Neural progenitor cell (in vitro differentiated cells): Measurements from ENCODE around the gene MYO5A. TPM values are rescaled to one million over a fixed set of nuclear protein-coding genes. Genes with fewer than 3 reads are reported as not detected.

ENCODE experiments used
- DNase-seq: peaks from one replicate; pipeline ENCODE4 v3.0.0-alpha.2; 2016; ENCODE audit warnings: low spot score
- H2AFZ ChIP-seq: fragments of 200-600 bp; sonication (generic); replicated peaks from 2 replicates; pipeline ENCODE4 v1.6.1; 2016; ENCODE audit warnings: antibody characterized with exemption
- H3F3A ChIP-seq: fragments of 200-600 bp; sonication (generic); 2 replicates; pipeline ENCODE4 v1.6.1; 2016; ENCODE audit warnings: antibody characterized with exemption, low read depth
- H3K27ac ChIP-seq: fragments of 200-600 bp; sonication (generic); 2 replicates; pipeline ENCODE4 v1.5.1; 2016; ENCODE audit warnings: mild to moderate bottlenecking
- H3K27me3 ChIP-seq: fragments of 200-600 bp; sonication (generic); 2 replicates; pipeline ENCODE4 v1.6.1; 2016; ENCODE audit warnings: mild to moderate bottlenecking, moderate library complexity
- H3K36me3 ChIP-seq: fragments of 200-600 bp; sonication (generic); 2 replicates; pipeline ENCODE4 v1.5.1; 2016
- H3K4me1 ChIP-seq: fragments of 200-600 bp; sonication (generic); 2 replicates; pipeline ENCODE4 v1.6.1; 2016; ENCODE audit warnings: mixed run types
- H3K4me2 ChIP-seq: fragments of 200-600 bp; sonication (generic); 2 replicates; pipeline ENCODE4 v1.6.1; 2016
- H3K4me3 ChIP-seq: fragments of 200-600 bp; sonication (generic); 2 replicates; pipeline ENCODE4 v1.5.1; 2016
- H3K79me2 ChIP-seq: fragments of 200-600 bp; sonication (generic); 2 replicates; pipeline ENCODE4 v1.6.1; 2016; ENCODE audit warnings: low read depth
- H3K9ac ChIP-seq: fragments of 200-600 bp; sonication (generic); 2 replicates; pipeline ENCODE4 v1.6.1; 2016
- H3K9me3 ChIP-seq: fragments of 200-600 bp; sonication (generic); 2 replicates; pipeline ENCODE4 v1.5.1; 2016; ENCODE audit warnings: low read depth
- H4K20me1 ChIP-seq: fragments of 200-600 bp; sonication (generic); 2 replicates; pipeline ENCODE4 v1.6.1; 2016; ENCODE audit warnings: low read depth
- H3K27ac Mint-ChIP-seq: 3 replicates; pipeline ENCODE4 v1.8.0; 2021; ENCODE audit warnings: mixed read lengths
- H3K27me3 Mint-ChIP-seq: 2 replicates; pipeline ENCODE4 v1.8.0; 2022; ENCODE audit warnings: low read depth, mild to moderate bottlenecking, inconsistent platforms, moderate library complexity, mixed read lengths; ENCODE audit not compliant: insufficient read depth
- H3K36me3 Mint-ChIP-seq: 3 replicates; pipeline ENCODE4 v1.8.0; 2021; ENCODE audit warnings: mixed read lengths
- H3K4me1 Mint-ChIP-seq: 3 replicates; pipeline ENCODE4 v1.8.0; 2021; ENCODE audit warnings: mixed read lengths
- H3K4me3 Mint-ChIP-seq: 3 replicates; pipeline ENCODE4 v1.8.0; 2021; ENCODE audit warnings: mild to moderate bottlenecking, moderate library complexity, mixed read lengths
- H3K9me3 Mint-ChIP-seq: 3 replicates; pipeline ENCODE4 v1.8.0; 2020; ENCODE audit warnings: mixed read lengths
- CTCF ChIP-seq: fragments of 200-600 bp; sonication (generic); IDR thresholded peaks from 2 replicates; pipeline ENCODE4 v1.5.1; 2017; ENCODE audit warnings: antibody characterized with exemption, mild to moderate bottlenecking
- EZH2 ChIP-seq: fragments of 200-600 bp; sonication (generic); IDR thresholded peaks from 2 replicates; pipeline ENCODE4 v1.6.1; 2017; ENCODE audit warnings: antibody characterized with exemption, mild to moderate bottlenecking, moderate library complexity
- EZH2phosphoT487 ChIP-seq: fragments of 200-600 bp; sonication (generic); IDR thresholded peaks from 2 replicates; pipeline ENCODE4 v1.6.1; 2017; ENCODE audit warnings: antibody characterized with exemption
- total RNA-seq: library from RNA; depleted of rRNA; stranded (reverse); fragments of >200 nt; gene quantifications from 2 replicates; pipeline ENCODE4 v1.2.3, GENCODE V29; 2015; ENCODE audit warnings: low replicate concordance

Gene MYO5A
- total RNA-seq, 1 donor from 2014 or later = 34.3 TPM

GRCh38 chr15:52563501-52564060, 34.9 kb upstream of the MYO5A start:
- no peak for DNase-seq
- Mint-ChIP-seq H3K27ac (no peak overlapping the region), H3K4me3 (no peak overlapping the region), H3K27me3 (peaks cover 3% of the 10 kb centered on the region), H3K9me3 (no peaks in the 10 kb centered on the region), H3K36me3 (peaks cover 28% of the 10 kb centered on the region), H3K4me1 (peaks cover 19% of the 10 kb centered on the region)
- no peak overlapping the region for H2AFZ ChIP-seq
- no peaks in the 10 kb centered on the region for H3K9me3 ChIP-seq
- no peak overlapping the region for H3K9ac ChIP-seq
- no peak overlapping the region for H3K4me2 ChIP-seq
- peaks cover 20% of the 10 kb centered on the region for H3K4me1 ChIP-seq
- no peak overlapping the region for H3K4me3 ChIP-seq
- H3K27me3 ChIP-seq = no peaks in the 10 kb centered on the region
- H3K36me3 ChIP-seq = no peaks in the 10 kb centered on the region
- H3K79me2 ChIP-seq = peaks cover 100% of the 10 kb centered on the region
- no peak overlapping the region for H3K27ac ChIP-seq
- peaks cover 11% of the 10 kb centered on the region for H3F3A ChIP-seq
- TF ChIP-seq EZH2phosphoT487 (no peak), EZH2 (no peak), CTCF (no peak)
- H4K20me1 ChIP-seq = peaks cover 98% of the 10 kb centered on the region

- H3K27me3 ChIP-seq = no peaks in the 10 kb centered on the region
- Mint-ChIP-seq H3K27ac (no peak overlapping the region), H3K4me1 (peaks cover 3% of the 10 kb centered on the region), H3K4me3 (no peak overlapping the region), H3K36me3 (peaks cover 26% of the 10 kb centered on the region), H3K27me3 (no peaks in the 10 kb centered on the region), H3K9me3 (no peaks in the 10 kb centered on the region)
- TF ChIP-seq EZH2phosphoT487 (no peak), CTCF (no peak), EZH2 (no peak)
- H3F3A ChIP-seq = peaks cover 9% of the 10 kb centered on the region
- peaks cover 100% of the 10 kb centered on the region for H3K79me2 ChIP-seq
- H3K4me3 ChIP-seq = no peak overlapping the region
- no peak overlapping the region for H3K4me2 ChIP-seq
- DNase-seq = no peak
- H3K9ac ChIP-seq = no peak overlapping the region
- peaks cover 98% of the 10 kb centered on the region for H4K20me1 ChIP-seq
- peak overlapping the region; percentile 40 for H3K27ac ChIP-seq
- no peak overlapping the region for H2AFZ ChIP-seq
- no peaks in the 10 kb centered on the region for H3K9me3 ChIP-seq
- H3K4me1 ChIP-seq = peaks cover 10% of the 10 kb centered on the region
- H3K36me3 ChIP-seq = peaks cover 19% of the 10 kb centered on the region
Measured at GRCh38 chr15:52559575-52559974, 30.9 kb upstream of the MYO5A start.

- Histone ChIP-seq H3K36me3 (peaks cover 21% of the 10 kb centered on the region), H3K9ac (no peak overlapping the region), H3K4me1 (peaks cover 10% of the 10 kb centered on the region), H3K27ac (no peak overlapping the region), H3K9me3 (no peaks in the 10 kb centered on the region), H3K27me3 (no peaks in the 10 kb centered on the region), H3F3A (peaks cover 9% of the 10 kb centered on the region), H3K4me3 (no peak overlapping the region), H3K4me2 (no peak overlapping the region), H3K79me2 (peaks cover 100% of the 10 kb centered on the region), H2AFZ (no peak overlapping the region), H4K20me1 (peaks cover 98% of the 10 kb centered on the region)
- TF ChIP-seq EZH2phosphoT487 = no peak
- no peak for TF ChIP-seq EZH2
- TF ChIP-seq CTCF = no peak
- H3K4me1 Mint-ChIP-seq = peaks cover 2% of the 10 kb centered on the region
- H3K9me3 Mint-ChIP-seq = no peaks in the 10 kb centered on the region
- H3K36me3 Mint-ChIP-seq = peaks cover 25% of the 10 kb centered on the region
- no peak overlapping the region for H3K27ac Mint-ChIP-seq
- H3K27me3 Mint-ChIP-seq = no peaks in the 10 kb centered on the region
- no peak for DNase-seq
- H3K4me3 Mint-ChIP-seq = no peak overlapping the region
Measured at GRCh38 chr15:52559022-52559421, 30.3 kb upstream of the MYO5A start.
